ENCODE measurements around the gene MAST4.
"Not testable (repeated sequence)": the region's sequence is repeated elsewhere in the genome, so short reads cannot be mapped to it uniquely, and the experiment has no call there.

MAST4 gene

DNA sequence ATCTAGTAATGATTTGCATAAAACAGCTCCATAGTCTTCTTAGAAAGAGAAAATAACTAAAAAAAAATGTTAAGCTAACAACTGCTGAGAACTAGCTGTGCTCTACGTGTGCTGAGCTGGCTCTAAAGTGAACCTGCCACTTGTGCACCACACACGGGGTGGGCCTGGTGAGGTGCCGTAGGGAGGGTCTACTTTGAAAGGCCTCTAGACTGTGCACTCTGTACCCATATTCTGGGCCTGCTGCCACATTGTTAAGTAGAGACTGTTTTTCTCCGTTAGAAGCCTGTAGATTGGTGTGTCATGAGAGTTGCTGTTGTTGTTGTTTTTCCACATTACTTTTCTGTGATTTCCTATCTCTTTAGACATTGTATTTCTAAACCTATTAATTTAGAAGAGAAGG, 506.5 kb downstream of the MAST4 start:
- DNase-seq, result no peak

DNA sequence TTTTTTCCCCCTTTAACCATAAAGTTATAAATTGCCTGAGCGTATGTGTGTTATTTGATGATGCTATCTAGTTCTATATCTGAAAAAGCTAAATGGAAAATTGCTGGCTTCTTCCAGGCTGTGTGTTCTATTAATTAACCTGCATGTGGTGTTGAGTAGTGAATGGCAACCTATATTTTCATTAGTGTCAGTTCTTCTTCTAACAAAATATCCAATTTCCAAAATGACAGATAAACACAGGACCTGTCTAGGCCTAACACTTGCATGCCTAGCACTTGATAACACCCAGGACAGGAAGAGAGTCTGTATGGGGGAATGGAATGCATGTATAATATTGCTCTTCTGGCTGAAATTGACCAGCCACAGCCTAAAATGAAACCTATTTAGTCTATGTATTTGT, 508.7 kb downstream of the MAST4 start:
- DNase-seq, result no peak

DNA sequence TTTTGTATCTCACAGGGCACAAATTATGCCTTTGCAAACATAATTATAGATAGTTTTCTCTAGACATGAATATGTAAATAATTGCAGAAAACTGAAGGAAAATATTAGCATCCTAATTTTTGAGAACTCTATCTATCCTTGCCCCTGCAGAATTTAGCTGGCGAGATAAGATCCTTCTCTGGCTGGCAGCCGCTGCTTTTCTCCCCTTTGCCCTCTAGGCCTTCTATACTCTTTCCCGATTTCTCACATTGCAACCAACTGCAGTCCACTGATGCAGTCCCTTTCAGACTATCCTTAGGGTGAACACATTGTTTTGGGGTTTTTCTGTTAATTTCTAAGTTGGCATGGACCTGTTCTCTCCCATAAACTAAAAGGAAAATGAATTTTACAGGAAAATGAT, 509.1 kb downstream of the MAST4 start:
- DNase-seq, result no peak

DNA sequence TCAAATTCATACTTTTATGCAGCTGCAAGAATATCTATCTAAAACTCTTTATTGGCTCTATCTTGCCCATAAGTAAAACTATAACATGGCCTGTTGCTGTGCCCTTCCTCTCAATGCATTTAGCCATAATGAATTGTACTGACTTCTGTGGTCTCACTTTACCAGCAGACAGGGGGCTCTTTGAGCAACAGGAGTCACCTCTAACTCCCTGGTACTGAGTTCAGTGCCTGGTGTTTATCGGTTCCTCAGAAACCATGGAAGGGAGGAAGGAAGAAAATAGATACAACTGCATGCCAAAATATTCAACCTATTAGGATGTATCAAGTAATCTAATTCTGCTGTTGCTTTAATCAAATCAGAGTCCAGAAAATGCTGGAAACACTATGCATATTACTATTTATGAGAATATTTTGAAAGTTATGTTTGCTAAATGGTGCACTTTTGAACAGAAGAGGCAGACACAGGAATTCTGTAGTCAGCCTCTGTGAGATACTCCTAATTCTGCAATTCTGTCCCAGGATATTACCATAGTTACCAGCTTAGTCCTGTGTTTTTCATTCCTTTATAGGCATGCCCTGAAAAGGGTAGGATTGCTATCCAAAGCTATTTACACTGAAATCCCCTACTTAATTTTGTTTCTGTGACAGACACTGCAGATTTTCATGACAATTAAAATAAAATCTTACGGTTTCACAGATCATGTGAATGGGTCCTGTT, 510.6 kb downstream of the MAST4 start:
- DNase-seq, result no peak

DNA sequence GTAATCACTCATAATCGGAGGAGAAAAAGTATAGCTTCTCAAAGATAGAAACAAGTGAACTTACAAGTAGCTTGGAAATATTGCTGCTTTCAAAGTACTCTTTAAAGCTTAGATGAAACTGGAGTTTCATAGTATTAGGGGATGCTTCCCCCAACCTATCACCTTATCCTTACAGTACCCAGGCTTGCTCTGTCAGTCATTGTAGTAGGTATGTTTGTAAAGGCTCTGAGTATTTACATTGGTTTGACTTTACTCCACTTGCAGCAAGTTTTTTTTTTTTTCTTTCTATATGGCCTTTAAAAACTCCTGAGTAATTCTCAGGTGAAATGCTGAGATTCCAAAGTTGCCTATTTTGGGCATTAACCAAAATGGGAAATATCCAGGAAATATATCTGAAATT, 515.6 kb downstream of the MAST4 start:
- DNase-seq, result no peak

DNA sequence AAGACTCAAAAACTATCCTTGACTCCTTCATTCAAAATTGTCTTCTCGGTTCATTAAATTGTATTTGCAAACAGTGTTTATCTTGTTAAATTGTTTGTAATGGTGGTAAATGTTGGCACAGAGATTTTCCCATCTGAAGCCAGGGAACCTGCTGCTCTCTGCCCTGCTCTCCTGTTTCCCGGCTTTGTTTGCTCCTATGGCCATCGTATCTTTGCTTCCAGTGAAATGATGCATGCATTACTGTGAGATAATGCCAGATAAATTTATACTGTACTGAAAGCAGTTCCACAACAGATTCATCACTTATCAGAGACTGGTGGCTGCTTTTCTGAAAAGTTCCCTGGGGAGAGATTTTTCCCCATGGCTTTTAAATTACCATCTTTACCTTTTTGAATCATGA, 519.1 kb downstream of the MAST4 start:
- no peak for DNase-seq

DNA sequence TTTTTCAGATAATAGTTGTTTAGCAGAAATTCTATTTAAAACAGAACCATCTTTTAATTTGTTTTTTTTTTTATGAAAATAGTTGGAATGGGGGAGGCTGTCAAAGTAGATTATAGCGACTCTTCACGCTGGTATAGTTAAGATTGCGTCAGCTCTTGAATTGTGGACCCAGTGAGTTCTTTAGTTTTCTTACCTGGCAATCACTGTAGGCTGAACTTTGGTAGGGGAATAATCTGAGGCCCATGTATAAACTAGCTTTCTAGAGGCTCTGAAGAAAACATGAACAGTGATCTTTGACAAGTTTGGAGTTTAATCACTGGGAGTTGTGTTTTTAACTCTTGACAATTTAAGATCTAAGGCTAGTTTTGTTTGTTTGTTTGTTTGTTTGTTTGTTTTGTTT, 519.6 kb downstream of the MAST4 start:
- DNase-seq, result no peak

DNA sequence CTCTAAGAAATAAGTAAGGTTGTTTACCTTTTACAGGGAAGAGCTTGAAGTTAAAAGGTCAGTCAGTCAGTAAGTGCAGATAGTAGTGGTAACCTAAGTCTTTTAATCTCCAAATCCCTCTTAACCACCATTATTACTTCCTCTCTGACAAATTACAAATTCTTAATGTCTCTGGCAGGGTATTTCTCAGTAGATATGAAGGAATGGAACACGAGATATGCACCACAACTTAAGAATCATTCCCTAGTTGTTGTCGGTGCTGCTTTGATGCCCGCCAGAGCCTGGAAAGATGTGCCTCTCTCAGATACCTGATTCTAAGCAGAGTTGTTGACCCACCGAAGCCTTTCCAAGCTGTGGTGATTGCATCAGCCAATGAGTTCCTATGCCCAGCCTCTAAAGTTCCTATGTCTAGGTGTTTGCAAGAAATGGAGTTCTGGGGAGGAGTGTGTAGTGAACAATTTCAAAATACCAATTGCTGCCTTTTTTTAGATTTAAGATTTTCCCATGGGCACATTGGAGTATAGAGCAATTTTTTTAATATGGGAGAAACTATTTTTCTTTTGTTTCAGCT, 521.9 kb downstream of the MAST4 start:
- no peak for DNase-seq

DNA sequence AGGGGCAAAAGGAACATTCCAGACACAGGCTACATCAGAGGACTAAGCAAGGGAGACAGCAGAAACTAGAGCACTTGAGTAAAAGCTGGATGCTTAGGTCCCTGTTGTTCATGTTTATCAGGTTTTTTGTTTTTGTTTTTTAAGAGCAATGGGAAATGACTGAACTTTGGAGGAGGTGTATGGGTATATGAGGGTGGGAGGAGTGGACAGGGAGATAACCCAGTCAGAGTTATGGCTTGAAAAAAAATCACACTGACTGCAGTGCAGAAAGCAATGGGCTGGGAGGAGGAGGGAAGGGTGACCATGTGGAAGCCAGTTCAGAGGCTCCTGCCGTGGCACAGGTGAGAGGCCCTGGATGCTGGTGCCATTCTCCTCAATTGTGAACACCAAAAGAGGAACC, 522.8 kb downstream of the MAST4 start:
- no peak for DNase-seq

DNA sequence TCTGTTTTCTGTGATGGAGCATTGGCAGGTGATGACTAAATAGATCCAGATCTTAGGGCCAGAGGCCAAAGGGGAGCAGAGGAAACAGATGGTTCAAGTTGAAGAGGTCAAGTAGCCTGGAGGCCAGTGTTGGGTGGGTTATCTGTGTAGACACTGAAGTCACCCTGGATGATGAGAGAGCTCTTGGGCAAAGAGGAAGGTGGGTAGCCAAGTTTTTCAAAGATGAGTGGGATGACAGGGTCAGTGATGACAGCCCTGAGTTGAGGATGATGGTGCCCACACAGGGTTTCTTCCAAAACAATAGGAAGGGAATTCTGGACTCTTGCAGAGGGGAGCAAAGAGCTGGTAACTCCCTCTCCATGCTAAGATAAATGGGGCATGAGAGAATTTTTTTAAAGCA, 523.8 kb downstream of the MAST4 start:
- no peak for DNase-seq

DNA sequence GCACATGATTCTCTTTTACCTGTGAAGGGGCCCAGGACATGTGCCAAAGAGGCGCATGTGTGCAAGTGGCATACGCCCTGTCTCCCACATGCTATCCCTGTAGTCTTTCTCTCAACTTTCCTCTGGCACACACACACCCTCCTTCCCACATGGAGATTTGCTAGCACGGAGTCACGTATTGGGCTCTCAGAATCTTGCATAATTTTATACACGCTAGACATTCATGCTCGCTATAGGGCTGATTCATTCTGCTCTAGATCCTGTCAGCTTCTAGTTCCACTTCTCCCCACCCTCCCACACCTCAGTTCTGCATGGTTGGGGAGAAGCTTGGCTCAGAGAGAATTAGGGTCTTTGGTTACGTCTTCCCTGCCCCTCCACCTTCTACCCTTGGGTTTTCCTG, 527.6 kb downstream of the MAST4 start:
- no peak for DNase-seq

DNA sequence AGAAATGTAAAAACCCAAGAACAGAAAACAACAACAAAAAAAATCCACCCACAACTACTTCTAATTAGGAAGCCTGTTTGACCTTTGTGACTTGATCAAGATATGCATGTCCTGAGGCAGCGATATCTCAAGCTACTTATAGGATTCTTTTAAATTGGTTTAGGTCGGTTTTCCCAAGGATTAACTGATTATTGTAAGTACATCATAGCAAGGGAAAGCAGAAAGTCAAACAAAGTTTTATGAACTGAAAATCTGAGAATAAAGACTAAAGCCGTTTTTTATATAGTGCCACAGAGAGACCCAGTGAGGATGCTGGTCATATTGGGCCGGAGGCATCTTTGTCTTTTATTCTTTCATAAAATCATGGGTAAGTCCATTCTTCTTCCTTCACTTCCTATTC, 528.4 kb downstream of the MAST4 start:
- DNase-seq, result no peak

DNA sequence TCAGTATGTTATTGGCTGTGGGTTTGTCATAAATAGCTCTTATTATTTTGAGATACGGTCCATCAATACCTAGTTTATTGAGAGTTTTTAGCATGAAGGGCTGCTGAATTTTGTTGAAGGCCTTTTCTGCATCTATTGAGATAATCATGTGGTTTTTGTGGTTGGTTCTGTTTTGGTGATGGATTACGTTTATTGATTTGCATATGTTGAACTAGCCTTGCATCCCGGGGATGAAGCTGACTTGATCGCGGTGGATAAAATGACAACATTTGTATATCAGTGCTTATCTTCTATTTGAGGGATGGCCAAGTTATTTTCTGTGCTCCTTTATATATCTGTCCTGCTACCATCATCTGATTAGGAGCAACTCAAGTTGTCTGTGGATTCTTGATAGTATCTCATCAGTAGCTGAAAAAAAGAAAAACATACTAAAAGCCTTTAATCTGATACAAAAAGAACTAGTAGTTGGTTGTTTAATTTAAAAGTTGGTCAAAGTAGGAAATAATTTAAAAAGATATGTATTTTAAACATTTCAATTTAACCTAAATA, 531.2 kb downstream of the MAST4 start:
- DNase-seq, result not testable (repeated sequence)

DNA sequence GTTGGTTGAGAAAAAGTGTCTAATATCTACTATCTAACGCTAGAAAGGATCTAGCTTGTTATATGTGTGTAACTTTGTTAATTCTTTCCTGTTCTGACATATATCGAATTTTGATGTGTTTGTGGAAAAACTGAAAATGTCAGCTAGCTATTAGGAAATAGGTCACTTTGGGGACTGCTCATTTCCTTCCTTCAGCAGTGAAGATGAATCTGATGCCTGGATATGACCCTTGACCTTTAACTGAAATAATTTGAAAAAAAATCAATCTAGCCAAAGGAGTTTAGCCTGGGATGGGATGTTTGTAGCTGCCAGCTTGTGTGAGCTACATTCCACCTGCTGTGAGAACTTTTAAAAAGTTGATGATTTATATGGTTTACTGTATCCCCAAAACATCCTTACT, 533.6 kb downstream of the MAST4 start:
- no peak for DNase-seq

DNA sequence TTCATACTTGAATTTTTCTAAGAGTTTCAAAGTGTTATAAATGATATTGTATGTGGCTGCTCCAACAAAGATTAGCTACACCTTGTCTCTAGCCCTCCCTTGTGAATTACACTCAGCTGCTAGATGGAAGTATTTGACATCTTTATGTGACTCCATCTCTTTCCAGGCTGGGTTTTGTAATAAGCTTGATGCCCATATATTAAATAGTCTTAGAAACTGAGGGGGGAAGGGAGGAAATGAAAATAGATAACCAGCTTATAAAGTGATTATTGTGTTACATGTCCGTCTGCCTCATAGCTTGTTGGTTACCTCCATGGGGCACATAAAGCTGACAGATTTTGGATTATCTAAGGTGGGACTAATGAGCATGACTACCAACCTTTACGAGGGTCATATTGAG, 537.0 kb downstream of the MAST4 start:
- no peak for DNase-seq

DNA sequence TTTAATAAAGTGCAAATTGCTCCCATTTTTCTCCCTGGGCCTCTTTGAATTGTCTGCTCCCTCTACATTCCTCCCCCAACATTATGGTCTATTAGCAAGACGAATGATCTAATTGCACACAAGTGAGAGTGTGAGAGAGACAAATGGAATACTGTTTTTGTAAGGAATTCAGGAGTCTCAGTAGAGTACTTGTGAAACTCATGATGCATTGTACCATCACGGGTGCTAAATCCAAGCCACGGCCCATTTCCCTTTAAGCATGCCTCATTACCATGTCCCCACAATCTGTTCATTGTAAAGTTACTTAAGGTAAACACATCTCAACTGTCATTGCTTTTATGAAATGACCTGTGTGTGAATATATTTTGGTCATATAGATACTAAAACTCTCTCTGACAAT, 537.6 kb downstream of the MAST4 start:
- no peak for DNase-seq

DNA sequence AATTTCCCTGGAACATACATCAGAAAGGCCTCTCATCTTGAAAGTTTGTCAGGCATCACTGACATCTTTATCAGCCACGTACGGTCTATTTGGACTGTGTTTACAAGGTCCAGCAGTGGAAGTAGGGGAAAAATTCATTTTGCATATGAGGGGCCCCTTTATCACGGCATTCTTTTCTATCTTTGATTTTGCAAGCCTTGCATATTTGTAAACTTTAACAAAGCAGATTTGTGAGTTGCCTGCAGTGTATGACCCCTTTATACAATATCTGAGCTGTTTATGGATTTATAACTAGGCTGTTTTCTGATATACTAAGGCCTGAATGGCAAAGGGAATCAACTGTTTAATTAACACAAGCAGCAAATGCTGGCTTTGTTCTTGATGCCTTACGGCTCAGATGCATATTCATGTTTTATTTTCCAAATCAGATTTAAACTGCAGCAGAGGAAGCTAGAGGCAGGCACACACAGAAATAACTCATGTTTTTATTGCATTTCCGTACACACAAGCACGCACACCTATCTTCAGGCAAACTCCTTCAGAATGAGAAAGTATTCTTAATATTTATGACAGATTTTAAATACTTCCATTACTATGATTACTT, 539.3 kb downstream of the MAST4 start:
- no peak for DNase-seq

DNA sequence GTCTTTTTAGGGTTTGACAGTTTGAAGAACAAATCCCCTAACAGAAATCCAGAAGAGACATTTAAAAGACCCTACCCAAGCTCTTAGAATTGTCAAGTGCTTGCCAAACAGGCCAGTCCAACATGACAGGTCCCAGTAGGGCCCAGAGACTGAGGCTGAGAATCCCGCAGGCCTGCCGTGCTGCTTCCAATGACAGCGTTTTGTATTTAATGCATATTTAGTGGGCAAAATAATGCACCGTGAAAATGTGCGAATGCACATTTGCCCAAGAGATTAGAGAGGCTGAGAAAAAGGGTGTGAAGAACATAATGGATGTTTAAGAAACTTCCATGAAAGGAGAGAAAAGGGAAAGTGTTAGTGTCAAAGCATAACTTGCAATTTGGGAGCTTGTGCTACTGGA, 542.8 kb downstream of the MAST4 start:
- DNase-seq, result no peak

DNA sequence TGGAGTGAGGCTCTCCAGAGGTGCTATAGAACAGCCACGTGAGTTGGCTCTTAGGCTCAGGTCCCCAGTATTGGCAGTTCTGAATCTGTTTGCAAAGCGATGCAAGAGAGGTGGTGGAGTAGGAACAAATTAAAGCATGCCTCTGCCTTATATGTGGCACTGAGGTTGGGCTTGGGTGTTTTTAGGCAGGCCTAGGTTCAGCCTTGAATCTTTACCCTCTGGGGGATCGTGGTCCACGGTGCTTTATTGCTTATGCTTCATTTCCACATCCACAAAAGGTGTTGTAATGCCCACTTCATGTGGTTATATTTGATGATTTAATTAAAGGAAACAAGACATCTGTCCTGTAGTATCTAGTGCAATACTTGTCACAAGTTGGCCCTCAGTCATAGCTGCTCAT, 544.2 kb downstream of the MAST4 start:
- DNase-seq, result no peak

DNA sequence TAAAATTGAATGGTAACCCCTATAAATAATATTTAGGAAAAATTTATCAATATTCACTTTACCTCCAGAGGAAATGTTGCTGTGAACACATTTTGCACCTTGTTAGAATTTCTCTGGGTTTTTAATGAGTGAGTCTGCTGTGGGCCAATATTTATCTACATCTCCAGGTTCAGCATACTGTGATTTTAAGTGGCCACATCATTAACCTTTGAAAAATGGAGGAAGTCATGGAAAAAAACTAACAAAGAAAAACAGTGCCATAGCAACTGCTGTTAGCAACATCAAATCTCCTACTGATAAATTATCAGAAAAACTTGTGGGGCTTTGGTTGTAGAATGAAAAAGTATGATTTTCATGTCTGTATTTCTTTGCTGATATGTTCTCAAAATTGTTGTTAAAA, 545.5 kb downstream of the MAST4 start:
- DNase-seq, result no peak

DNA sequence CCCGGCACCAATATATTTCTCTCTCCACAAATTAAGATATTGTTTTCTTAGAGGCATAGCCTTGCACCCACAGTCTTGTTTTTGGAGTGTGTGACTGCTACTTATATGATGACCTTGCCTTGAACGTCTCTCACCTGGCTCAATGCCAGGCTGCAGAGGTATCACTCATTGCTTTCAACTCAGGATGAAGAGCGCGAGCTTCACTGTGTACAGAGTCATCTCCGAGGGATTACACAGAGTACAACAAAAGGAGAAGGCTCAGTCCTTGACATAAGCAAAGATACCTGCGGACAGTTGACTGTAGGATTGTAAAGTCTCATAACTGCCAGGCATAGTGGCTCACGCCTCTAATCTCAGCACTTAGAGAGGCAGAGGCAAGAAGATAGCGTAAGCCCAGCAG, 546.6 kb downstream of the MAST4 start:
- DNase-seq, result no peak

DNA sequence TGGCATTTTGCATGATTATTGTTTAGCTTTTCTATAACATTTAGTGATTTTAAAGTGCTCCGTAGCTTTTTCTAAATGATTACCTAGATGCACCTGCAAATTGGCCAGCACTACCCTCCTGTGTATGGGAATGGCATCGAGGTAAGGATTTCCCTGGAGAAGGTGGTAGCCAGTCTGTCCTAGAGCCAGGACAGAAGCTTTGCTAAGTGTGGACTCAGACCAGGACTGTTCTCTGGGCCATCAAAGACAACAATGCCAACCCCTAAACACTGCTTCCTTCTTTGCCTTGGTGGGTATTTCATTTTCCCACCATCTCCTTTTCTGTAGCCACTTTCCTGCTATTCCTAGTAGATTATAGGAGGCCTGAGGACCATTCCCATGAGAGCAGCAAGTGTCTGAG, 547.4 kb downstream of the MAST4 start:
- no peak for DNase-seq

DNA sequence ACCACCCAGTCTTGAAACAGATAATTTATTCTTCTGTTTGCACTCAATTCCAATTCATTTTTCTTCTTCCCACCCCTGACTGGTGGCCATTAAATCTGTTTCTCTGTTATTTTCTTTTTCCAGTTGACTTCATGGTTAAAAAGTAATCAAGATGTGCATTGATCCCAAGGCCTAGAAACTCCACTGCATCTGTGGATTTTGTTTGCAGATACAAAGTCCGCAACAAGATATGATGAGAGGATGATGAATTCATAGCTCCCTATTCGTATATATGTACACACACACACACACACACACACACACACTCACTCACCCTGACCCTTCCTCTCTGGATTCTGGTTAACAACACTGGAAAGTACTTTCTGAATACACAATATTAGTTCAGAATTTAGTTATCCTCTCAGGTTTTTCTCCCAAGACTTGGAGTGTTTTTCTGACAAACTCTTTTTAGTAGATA, 548.0 kb downstream of the MAST4 start:
- DNase-seq, result no peak

DNA sequence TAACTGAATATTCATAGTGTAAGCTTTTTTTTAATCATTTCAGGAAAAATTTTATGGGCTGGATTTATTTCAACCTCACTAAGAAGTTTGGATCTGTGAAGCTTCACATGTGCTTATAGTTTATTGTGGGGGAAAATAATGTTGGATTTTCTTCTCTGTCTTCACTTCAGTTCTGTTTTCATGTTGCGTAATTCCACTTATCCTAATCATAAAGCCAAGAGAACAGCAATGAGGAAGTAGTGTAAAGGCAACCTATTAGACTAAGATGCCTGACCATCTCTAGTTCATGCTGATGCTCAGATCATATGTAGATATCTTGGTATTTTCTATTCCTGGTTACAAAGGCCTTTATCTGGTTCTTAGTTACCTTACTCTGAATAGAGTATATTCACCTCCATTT, 550.4 kb downstream of the MAST4 start:
- no peak for DNase-seq

DNA sequence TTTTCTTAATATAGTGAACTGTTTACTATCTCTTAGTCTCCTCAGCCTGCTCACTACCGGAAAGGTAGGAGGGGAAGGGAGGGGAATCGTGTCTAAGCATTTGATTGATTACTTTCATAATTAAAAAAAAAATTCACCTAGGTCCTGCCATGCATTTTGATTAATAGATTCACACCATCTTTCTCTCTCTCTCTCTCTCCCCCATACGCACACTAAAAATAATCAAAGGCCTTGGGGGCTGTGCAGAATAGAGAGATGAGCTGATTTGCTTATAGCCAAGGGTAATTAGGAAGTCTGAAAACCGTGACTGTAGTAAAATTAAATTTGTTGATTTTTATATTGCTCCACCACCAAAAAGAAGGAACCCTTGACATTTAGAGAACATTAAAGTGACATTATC, 550.8 kb downstream of the MAST4 start:
- DNase-seq, result no peak
